K562 (cell line): ENCODE results near the gene NPAS3.

Source experiments
- CBX3 ChIP-seq, 2 experiments: IDR thresholded peaks; 1 replicate in 1 of 2; 2 replicates in 1 of 2; pipeline ENCODE4 v1.6.1; 2012; ENCODE audit warnings: inconsistent platforms in 2 of 2, low read length in 2 of 2, borderline replicate concordance in 1 of 2, control low read depth in 1 of 2
- GTF2F1 ChIP-seq: IDR thresholded peaks from 2 replicates; pipeline ENCODE4 v1.6.1; 2011; ENCODE audit warnings: low read depth, low read length, improper control_type of control experiment
- HDAC6 ChIP-seq: IDR thresholded peaks from 2 replicates; pipeline ENCODE4 v1.6.1; 2012; ENCODE audit warnings: low read depth, mild to moderate bottlenecking, control low read depth, inconsistent platforms, low read length, moderate library complexity
- KDM5B ChIP-seq: fragments of 200-600 bp; sonication (generic); IDR thresholded peaks from 2 replicates; pipeline ENCODE4 v1.6.1; 2012; ENCODE audit warnings: low read depth, mild to moderate bottlenecking, moderate library complexity, low read length, control low read depth, inconsistent platforms; ENCODE audit not compliant: insufficient replicate concordance
- MED1 ChIP-seq: sonication (generic); formaldehyde crosslinking; IDR thresholded peaks from 2 replicates; pipeline ENCODE4 v1.8.1; 2023; ENCODE audit warnings: missing genetic modification reagents, borderline replicate concordance
- ZNF75A ChIP-seq: fragments of 450-650 bp; formaldehyde crosslinking; IDR thresholded peaks from 2 replicates; pipeline ENCODE4 v1.4.0; 2020; ENCODE audit warnings: mild to moderate bottlenecking
- ZSCAN29 ChIP-seq: fragments of 450-650 bp; IDR thresholded peaks from 2 replicates; pipeline ENCODE4 v1.6.1; 2017
- TF ChIP-seq, protein P1 (sequence below), 3 experiments: IDR thresholded peaks in 2 of 3; conservative IDR thresholded peaks in 1 of 3; 2 replicates each; pipeline ENCODE4 v1.5.1; 2011 to 2012; ENCODE audit warnings: low read length in 3 of 3, mild to moderate bottlenecking in 3 of 3, control low read depth in 2 of 3, improper control_type of control experiment in 1 of 3, inconsistent platforms in 1 of 3, low read depth in 1 of 3, mixed read lengths in 1 of 3, moderate library complexity in 1 of 3; ENCODE audit not compliant: insufficient read depth in 2 of 3
- TF ChIP-seq, protein P2 (sequence below): fragments of 450-650 bp; IDR thresholded peaks from 2 replicates; pipeline ENCODE4 v1.6.1; 2016; ENCODE audit warnings: mild to moderate bottlenecking, moderate library complexity

GRCh38 chr14:33808187-33808586 is 869.5 kb downstream of the NPAS3 start:
- TF ChIP-seq, protein P1, sequence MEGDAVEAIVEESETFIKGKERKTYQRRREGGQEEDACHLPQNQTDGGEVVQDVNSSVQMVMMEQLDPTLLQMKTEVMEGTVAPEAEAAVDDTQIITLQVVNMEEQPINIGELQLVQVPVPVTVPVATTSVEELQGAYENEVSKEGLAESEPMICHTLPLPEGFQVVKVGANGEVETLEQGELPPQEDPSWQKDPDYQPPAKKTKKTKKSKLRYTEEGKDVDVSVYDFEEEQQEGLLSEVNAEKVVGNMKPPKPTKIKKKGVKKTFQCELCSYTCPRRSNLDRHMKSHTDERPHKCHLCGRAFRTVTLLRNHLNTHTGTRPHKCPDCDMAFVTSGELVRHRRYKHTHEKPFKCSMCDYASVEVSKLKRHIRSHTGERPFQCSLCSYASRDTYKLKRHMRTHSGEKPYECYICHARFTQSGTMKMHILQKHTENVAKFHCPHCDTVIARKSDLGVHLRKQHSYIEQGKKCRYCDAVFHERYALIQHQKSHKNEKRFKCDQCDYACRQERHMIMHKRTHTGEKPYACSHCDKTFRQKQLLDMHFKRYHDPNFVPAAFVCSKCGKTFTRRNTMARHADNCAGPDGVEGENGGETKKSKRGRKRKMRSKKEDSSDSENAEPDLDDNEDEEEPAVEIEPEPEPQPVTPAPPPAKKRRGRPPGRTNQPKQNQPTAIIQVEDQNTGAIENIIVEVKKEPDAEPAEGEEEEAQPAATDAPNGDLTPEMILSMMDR (IDR thresholded peaks at IDR 0.05 in 2 of 3, conservative IDR thresholded peaks at IDR 0.05 in 1 of 3; ENCODE audit: insufficient read depth in 2 of 3, low read depth in 1 of 3, low read length in 3 of 3), result no peak
- TF ChIP-seq KDM5B (no peak), HDAC6 (no peak), MED1 (CRISPR knock-in tag) (no peak), ZSCAN29 (no peak), GTF2F1 (no peak), CBX3 (IDR thresholded peaks at IDR 0.05; ENCODE audit: borderline replicate concordance in 1 of 2, low read length in 2 of 2) (no peak), ZNF75A (CRISPR knock-in tag) (no peak)
- TF ChIP-seq, protein P2, sequence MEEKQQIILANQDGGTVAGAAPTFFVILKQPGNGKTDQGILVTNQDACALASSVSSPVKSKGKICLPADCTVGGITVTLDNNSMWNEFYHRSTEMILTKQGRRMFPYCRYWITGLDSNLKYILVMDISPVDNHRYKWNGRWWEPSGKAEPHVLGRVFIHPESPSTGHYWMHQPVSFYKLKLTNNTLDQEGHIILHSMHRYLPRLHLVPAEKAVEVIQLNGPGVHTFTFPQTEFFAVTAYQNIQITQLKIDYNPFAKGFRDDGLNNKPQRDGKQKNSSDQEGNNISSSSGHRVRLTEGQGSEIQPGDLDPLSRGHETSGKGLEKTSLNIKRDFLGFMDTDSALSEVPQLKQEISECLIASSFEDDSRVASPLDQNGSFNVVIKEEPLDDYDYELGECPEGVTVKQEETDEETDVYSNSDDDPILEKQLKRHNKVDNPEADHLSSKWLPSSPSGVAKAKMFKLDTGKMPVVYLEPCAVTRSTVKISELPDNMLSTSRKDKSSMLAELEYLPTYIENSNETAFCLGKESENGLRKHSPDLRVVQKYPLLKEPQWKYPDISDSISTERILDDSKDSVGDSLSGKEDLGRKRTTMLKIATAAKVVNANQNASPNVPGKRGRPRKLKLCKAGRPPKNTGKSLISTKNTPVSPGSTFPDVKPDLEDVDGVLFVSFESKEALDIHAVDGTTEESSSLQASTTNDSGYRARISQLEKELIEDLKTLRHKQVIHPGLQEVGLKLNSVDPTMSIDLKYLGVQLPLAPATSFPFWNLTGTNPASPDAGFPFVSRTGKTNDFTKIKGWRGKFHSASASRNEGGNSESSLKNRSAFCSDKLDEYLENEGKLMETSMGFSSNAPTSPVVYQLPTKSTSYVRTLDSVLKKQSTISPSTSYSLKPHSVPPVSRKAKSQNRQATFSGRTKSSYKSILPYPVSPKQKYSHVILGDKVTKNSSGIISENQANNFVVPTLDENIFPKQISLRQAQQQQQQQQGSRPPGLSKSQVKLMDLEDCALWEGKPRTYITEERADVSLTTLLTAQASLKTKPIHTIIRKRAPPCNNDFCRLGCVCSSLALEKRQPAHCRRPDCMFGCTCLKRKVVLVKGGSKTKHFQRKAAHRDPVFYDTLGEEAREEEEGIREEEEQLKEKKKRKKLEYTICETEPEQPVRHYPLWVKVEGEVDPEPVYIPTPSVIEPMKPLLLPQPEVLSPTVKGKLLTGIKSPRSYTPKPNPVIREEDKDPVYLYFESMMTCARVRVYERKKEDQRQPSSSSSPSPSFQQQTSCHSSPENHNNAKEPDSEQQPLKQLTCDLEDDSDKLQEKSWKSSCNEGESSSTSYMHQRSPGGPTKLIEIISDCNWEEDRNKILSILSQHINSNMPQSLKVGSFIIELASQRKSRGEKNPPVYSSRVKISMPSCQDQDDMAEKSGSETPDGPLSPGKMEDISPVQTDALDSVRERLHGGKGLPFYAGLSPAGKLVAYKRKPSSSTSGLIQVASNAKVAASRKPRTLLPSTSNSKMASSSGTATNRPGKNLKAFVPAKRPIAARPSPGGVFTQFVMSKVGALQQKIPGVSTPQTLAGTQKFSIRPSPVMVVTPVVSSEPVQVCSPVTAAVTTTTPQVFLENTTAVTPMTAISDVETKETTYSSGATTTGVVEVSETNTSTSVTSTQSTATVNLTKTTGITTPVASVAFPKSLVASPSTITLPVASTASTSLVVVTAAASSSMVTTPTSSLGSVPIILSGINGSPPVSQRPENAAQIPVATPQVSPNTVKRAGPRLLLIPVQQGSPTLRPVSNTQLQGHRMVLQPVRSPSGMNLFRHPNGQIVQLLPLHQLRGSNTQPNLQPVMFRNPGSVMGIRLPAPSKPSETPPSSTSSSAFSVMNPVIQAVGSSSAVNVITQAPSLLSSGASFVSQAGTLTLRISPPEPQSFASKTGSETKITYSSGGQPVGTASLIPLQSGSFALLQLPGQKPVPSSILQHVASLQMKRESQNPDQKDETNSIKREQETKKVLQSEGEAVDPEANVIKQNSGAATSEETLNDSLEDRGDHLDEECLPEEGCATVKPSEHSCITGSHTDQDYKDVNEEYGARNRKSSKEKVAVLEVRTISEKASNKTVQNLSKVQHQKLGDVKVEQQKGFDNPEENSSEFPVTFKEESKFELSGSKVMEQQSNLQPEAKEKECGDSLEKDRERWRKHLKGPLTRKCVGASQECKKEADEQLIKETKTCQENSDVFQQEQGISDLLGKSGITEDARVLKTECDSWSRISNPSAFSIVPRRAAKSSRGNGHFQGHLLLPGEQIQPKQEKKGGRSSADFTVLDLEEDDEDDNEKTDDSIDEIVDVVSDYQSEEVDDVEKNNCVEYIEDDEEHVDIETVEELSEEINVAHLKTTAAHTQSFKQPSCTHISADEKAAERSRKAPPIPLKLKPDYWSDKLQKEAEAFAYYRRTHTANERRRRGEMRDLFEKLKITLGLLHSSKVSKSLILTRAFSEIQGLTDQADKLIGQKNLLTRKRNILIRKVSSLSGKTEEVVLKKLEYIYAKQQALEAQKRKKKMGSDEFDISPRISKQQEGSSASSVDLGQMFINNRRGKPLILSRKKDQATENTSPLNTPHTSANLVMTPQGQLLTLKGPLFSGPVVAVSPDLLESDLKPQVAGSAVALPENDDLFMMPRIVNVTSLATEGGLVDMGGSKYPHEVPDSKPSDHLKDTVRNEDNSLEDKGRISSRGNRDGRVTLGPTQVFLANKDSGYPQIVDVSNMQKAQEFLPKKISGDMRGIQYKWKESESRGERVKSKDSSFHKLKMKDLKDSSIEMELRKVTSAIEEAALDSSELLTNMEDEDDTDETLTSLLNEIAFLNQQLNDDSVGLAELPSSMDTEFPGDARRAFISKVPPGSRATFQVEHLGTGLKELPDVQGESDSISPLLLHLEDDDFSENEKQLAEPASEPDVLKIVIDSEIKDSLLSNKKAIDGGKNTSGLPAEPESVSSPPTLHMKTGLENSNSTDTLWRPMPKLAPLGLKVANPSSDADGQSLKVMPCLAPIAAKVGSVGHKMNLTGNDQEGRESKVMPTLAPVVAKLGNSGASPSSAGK, result no peak
